IPS-15b (cell line): Measurements from ENCODE around the gene SMAGP.
"Not testable (repeated sequence)": the region's sequence is repeated elsewhere in the genome, so short reads cannot be mapped to it uniquely, and the experiment has no call there.

Experiments
- H3K27me3 ChIP-seq: one replicate; pipeline ENCODE4 v1.6.1; 2013; ENCODE audit warnings: low read length; ENCODE audit not compliant: control insufficient read depth, insufficient read depth
- H3K36me3 ChIP-seq: one replicate; pipeline ENCODE4 v1.6.1; 2013; ENCODE audit warnings: low read length; ENCODE audit not compliant: control insufficient read depth, insufficient read depth
- H3K4me1 ChIP-seq: one replicate; pipeline ENCODE4 v1.6.1; 2013; ENCODE audit warnings: mild to moderate bottlenecking, low read length; ENCODE audit not compliant: control insufficient read depth, insufficient read depth
- H3K4me3 ChIP-seq: one replicate; pipeline ENCODE4 v1.5.1; 2013; ENCODE audit warnings: low read depth, low read length
- H3K9ac ChIP-seq: one replicate; pipeline ENCODE4 v1.6.1; 2013; ENCODE audit warnings: low read depth, mild to moderate bottlenecking, low read length
- H3K9me3 ChIP-seq: one replicate; pipeline ENCODE4 v1.6.1; 2013; ENCODE audit warnings: mild to moderate bottlenecking, low read length; ENCODE audit not compliant: control insufficient read depth, insufficient read depth

Gene SMAGP

GRCh38 chr12:51291603-51292513 is 21.6 kb upstream of the SMAGP start:
- H3K9me3 ChIP-seq, H3K4me3 ChIP-seq, H3K9ac ChIP-seq, H3K4me1 ChIP-seq, H3K27me3 ChIP-seq, H3K36me3 ChIP-seq: not testable (repeated sequence)

DNA sequence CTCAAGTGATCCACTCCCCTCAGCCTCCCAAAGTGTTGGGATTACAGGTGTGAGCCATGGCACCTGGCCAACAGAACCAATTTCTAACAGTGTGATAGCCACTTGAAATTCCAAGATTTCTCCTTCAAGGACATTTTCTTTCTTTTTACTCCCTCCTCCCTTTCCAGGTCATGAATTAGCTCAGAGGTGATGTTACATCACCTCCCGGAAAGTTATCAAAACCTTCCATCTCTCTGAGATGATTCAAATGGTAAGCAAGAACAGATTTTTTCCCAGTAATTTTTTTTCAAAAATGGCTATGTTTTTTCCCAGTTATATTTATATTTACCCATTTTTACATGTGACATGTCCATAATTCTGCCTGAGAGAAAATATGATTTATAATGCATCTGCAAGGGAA is 15.6 kb upstream of the SMAGP start:
- Histone ChIP-seq H3K36me3 (no peaks in the 10 kb centered on the region), H3K27me3 (no peaks in the 10 kb centered on the region), H3K9me3 (no peaks in the 10 kb centered on the region), H3K9ac (no peak overlapping the region), H3K4me3 (no peak overlapping the region), H3K4me1 (no peaks in the 10 kb centered on the region)

GRCh38 chr12:51281202-51281924 is 11.1 kb upstream of the SMAGP start:
- H3K36me3 ChIP-seq, result no peaks in the 10 kb centered on the region
- H3K27me3 ChIP-seq, result no peaks in the 10 kb centered on the region
- no peaks in the 10 kb centered on the region for H3K9me3 ChIP-seq
- no peak overlapping the region for H3K4me3 ChIP-seq
- H3K4me1 ChIP-seq, result no peaks in the 10 kb centered on the region
- H3K9ac ChIP-seq, result no peak overlapping the region

DNA sequence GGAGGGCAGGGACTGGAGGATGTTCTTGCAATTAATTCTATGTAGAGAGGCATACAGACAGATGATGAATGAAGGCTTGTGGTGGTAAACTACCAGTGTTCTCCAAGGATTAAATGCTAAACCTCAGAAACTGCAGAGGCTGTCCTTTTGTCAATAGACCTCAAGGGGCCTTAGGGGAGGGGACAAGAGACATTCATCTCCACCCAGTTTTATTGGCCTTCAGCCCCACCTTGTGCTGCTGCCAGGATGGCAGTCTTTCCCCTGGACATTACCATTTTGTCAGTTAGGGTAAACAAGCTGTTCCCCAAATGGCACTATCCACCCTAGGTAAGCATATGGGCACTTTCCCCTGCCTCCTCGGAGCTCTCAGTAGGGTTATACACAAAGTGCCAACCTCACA is 4.9 kb upstream of the SMAGP start:
- H3K36me3 ChIP-seq, result no peaks in the 10 kb centered on the region
- H3K9me3 ChIP-seq, result no peaks in the 10 kb centered on the region
- H3K9ac ChIP-seq, result no peak overlapping the region
- peaks cover 10% of the 10 kb centered on the region for H3K27me3 ChIP-seq
- H3K4me1 ChIP-seq, result no peaks in the 10 kb centered on the region
- H3K4me3 ChIP-seq, result no peak overlapping the region

- not testable (repeated sequence) for H3K4me1 ChIP-seq, H3K4me3 ChIP-seq, H3K9me3 ChIP-seq, H3K9ac ChIP-seq, H3K36me3 ChIP-seq
- H3K27me3 ChIP-seq, result peaks cover 15% of the 10 kb centered on the region
These were observed 2.6 kb upstream of the SMAGP start for GRCh38 chr12:51272810-51273209.

DNA sequence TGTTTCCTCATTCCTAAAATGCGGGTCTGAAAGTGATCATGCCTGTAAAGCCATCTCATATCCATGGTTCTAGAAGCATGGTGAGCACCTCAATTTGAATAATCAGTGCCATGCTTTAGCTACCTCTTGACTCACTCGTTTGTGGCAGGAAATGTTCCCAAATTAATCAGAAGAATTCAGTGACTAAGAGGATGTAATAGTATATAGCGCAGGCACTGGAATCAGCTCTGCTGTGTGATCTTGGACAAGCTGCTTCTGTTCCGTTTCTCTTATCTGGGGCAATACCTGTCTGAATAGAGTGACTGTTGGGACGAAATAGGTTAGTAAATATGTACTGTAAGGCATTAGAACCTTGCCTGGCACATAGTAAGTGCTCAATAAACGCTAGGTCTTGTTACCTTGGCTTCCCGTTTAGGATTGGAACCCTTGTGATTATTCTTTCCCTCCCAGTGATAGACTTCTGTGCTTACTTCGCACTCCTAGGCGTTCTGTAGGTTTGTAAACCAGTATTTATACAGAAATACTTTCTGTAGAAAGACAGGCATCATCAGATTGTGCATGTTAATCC is 820 bp upstream of the SMAGP start:
- Histone ChIP-seq H3K9ac (no peak overlapping the region), H3K27me3 (peaks cover 15% of the 10 kb centered on the region), H3K4me1 (peaks cover 6% of the 10 kb centered on the region), H3K4me3 (peak overlapping the region; percentile 63), H3K9me3 (no peaks in the 10 kb centered on the region), H3K36me3 (no peaks in the 10 kb centered on the region)

- Histone ChIP-seq H3K9ac (peak overlapping the region; percentile 24), H3K4me1 (peaks cover 8% of the 10 kb centered on the region), H3K27me3 (peaks cover 15% of the 10 kb centered on the region), H3K9me3 (no peaks in the 10 kb centered on the region), H3K4me3 (peak overlapping the region; percentile 63), H3K36me3 (no peaks in the 10 kb centered on the region)
These were observed 795 bp downstream of the SMAGP start for GRCh38 chr12:51269174-51270066.

- peaks cover 8% of the 10 kb centered on the region for H3K4me1 ChIP-seq
These were observed 5.2 kb downstream of the SMAGP start for GRCh38 chr12:51265024-51265423.

GRCh38 chr12:51264297-51264696 is 5.9 kb downstream of the SMAGP start:
- no peaks in the 10 kb centered on the region for H3K36me3 ChIP-seq
- no peak overlapping the region for H3K4me3 ChIP-seq
- no peaks in the 10 kb centered on the region for H3K9me3 ChIP-seq
- H3K9ac ChIP-seq, result no peak overlapping the region
- peaks cover 7% of the 10 kb centered on the region for H3K4me1 ChIP-seq
- H3K27me3 ChIP-seq, result peaks cover 4% of the 10 kb centered on the region

More at GRCh38 chr12:51265024-51265423, 5.2 kb downstream of the SMAGP start:
- Histone ChIP-seq H3K27me3 (peaks cover 4% of the 10 kb centered on the region), H3K36me3 (no peaks in the 10 kb centered on the region), H3K4me3 (no peak overlapping the region), H3K9ac (no peak overlapping the region), H3K9me3 (no peaks in the 10 kb centered on the region)

- Histone ChIP-seq H3K36me3 (no peaks in the 10 kb centered on the region), H3K4me1 (peaks cover 3% of the 10 kb centered on the region), H3K4me3 (no peak overlapping the region), H3K27me3 (no peaks in the 10 kb centered on the region), H3K9me3 (no peaks in the 10 kb centered on the region), H3K9ac (no peak overlapping the region)
These were observed 6.9 kb downstream of the SMAGP start for GRCh38 chr12:51263341-51263740.

DNA sequence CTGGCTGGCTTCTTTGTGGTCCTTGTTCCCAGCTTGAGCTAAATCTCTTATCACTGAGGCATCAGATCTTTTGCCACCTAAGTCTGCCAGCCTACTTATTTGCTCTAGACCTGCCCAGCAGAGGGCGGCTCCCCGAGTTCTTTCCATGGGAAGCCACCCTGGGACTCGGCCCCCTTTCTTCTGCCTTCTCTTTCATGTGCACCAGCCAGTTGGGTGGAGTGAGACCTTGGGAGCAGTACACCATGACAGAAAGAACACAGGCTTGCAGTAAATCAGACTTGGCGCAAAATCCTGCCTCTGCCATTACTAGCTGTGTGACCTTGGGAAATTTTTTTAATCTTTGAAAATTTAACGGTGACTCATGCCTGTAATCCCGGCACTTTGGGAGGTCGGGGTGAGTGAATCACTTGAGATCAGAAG is 7.4 kb downstream of the SMAGP start:
- no peak overlapping the region for H3K4me3 ChIP-seq
- peaks cover 3% of the 10 kb centered on the region for H3K4me1 ChIP-seq
- no peak overlapping the region for H3K9ac ChIP-seq
- no peaks in the 10 kb centered on the region for H3K27me3 ChIP-seq
- no peaks in the 10 kb centered on the region for H3K9me3 ChIP-seq
- no peaks in the 10 kb centered on the region for H3K36me3 ChIP-seq
